Gastroesophageal sphincter (tissue), 4 donors: ENCODE measurements around the gene PRRX1. TPM values are rescaled to one million over a fixed set of nuclear protein-coding genes. Genes with fewer than 3 reads are reported as not detected.

Source experiments
- ATAC-seq: fragments of 150-250 bp; one replicate; pipeline ENCODE4 v1.9.1; 2016; ENCODE audit warnings: mild to moderate bottlenecking, moderate library complexity
- H3K27ac ChIP-seq, 4 donors: fragments of 200-600 bp; sonication (generic) in 3 of 4; 1 replicate in 3 of 4; 2 replicates in 1 of 4; pipeline ENCODE4 v1.5.1; 2016 to 2019
- H3K27me3 ChIP-seq: fragments of 200-600 bp; sonication (generic); one replicate; pipeline ENCODE4 v1.5.1; 2019
- H3K36me3 ChIP-seq, 2 donors: fragments of 200-600 bp; sonication (generic); one replicate each; pipeline ENCODE4 v1.5.1; 2019; ENCODE audit warnings: control low read depth in 1 of 2
- H3K4me1 ChIP-seq, 3 donors: fragments of 200-600 bp; sonication (generic); 1 replicate in 2 of 3; 2 replicates in 1 of 3; pipeline ENCODE4 v1.5.1; 2016 to 2019; ENCODE audit warnings: control low read depth in 2 of 3
- H3K4me3 ChIP-seq, 2 donors: fragments of 200-600 bp; sonication (generic); one replicate each; pipeline ENCODE4 v1.5.1; 2019; ENCODE audit warnings: mild to moderate bottlenecking in 1 of 2, moderate library complexity in 1 of 2
- H3K9me3 ChIP-seq, 3 donors: fragments of 200-600 bp; sonication (generic); one replicate each; pipeline ENCODE4 v1.5.1; 2017 to 2019; ENCODE audit warnings: control low read depth in 2 of 3
- CTCF ChIP-seq, 4 experiments: fragments of 200-600 bp in 2 of 4; fragments of 450-650 bp in 2 of 4; sonication (generic) in 1 of 4; IDR thresholded peaks; one replicate each; pipeline ENCODE4 v1.5.1; 2017 to 2019; ENCODE audit warnings: antibody characterized with exemption in 4 of 4, mild to moderate bottlenecking in 2 of 4, moderate library complexity in 2 of 4
- EP300 ChIP-seq: sonication (generic); formaldehyde crosslinking; IDR thresholded peaks from one replicate; pipeline ENCODE4 v1.6.1; 2017; ENCODE audit warnings: antibody characterized with exemption, mild to moderate bottlenecking
- POLR2A ChIP-seq, 2 donors: fragments of 450-650 bp; IDR thresholded peaks; one replicate each; pipeline ENCODE4 v1.6.1; 2017; ENCODE audit warnings: antibody characterized with exemption in 2 of 2, mild to moderate bottlenecking in 2 of 2, moderate library complexity in 1 of 2
- POLR2AphosphoS5 ChIP-seq: sonication (generic); formaldehyde crosslinking; IDR thresholded peaks from one replicate; pipeline ENCODE4 v1.6.1; 2017; ENCODE audit warnings: antibody characterized with exemption
- WGBS, 2 donors: methylation state at CpG; one replicate each; pipeline ENCODE4 v1.1.5; 2018; ENCODE audit warnings: low coverage in 1 of 2; 5-methylcytosine and 5-hydroxymethylcytosine counted together
- total RNA-seq, 4 donors: library from RNA; depleted of rRNA; stranded (reverse); fragments of >200 nt; gene quantifications; one replicate each; pipeline ENCODE4 v1.1.0, GENCODE V29; 2016

The PRRX1 gene
- total RNA-seq, 4 donors from 2014 or later = 13.4 to 27.9 (median 21.4) TPM

- TF ChIP-seq CTCF (IDR thresholded peaks at IDR 0.05) (no peak), POLR2A (IDR thresholded peaks at IDR 0.05) (no peak), POLR2AphosphoS5 (no peak)
- Histone ChIP-seq H3K27me3 (peaks cover 97% of the 10 kb centered on the region), H3K4me3 (no peak overlapping the region), H3K4me1 (peaks cover 0 to 24% (median 3%) of the 10 kb centered on the region in 3 donors), H3K27ac (no peak overlapping the region), H3K9me3 (no peaks in the 10 kb centered on the region), H3K36me3 (no peaks in the 10 kb centered on the region)
- ATAC-seq = no peak
- WGBS, 2 donors = 32 to 51% methylated on average over 7 to 8 of the region's 8 CpGs
These were observed 5.1 kb downstream of the PRRX1 start for GRCh38 chr1:170669107-170669445.

GRCh38 chr1:170669586-170670530 is 5.9 kb downstream of the PRRX1 start:
- Histone ChIP-seq H3K36me3 (no peaks in the 10 kb centered on the region), H3K4me3 (no peak overlapping the region), H3K4me1 (peaks cover 0 to 16% (median 0%) of the 10 kb centered on the region in 3 donors), H3K9me3 (no peaks in the 10 kb centered on the region), H3K27ac (no peak overlapping the region), H3K27me3 (peaks cover 97% of the 10 kb centered on the region)
- TF ChIP-seq CTCF (IDR thresholded peaks at IDR 0.05) = no peak
- no peak for TF ChIP-seq POLR2A (IDR thresholded peaks at IDR 0.05)
- no peak for TF ChIP-seq POLR2AphosphoS5
- no peak for TF ChIP-seq EP300
- ATAC-seq = no peak
- 42 to 43% methylated on average over 22 of the region's 22 CpGs for WGBS, 2 donors

GRCh38 chr1:170670802-170671628 is 7.1 kb downstream of the PRRX1 start:
- no peak for TF ChIP-seq POLR2A (IDR thresholded peaks at IDR 0.05)
- TF ChIP-seq CTCF (IDR thresholded peaks at IDR 0.05) = peak in 3 of 4 experiments; percentile 35 to 56 (median 49)
- Histone ChIP-seq H3K27ac (peak overlapping the region in 1 of 4 donors; percentile 3), H3K4me1 (peaks cover 0 to 5% (median 0%) of the 10 kb centered on the region in 3 donors), H3K36me3 (no peaks in the 10 kb centered on the region), H3K27me3 (peaks cover 89% of the 10 kb centered on the region), H3K9me3 (no peaks in the 10 kb centered on the region), H3K4me3 (peak overlapping the region in 1 of 2 donors; percentile 8)
- WGBS, 2 donors = 20 to 21% methylated on average over 17 to 21 of the region's 29 CpGs
- ATAC-seq = no peak

GRCh38 chr1:170671629-170671963 is 7.7 kb downstream of the PRRX1 start:
- TF ChIP-seq CTCF (IDR thresholded peaks at IDR 0.05) (no peak), POLR2A (IDR thresholded peaks at IDR 0.05) (no peak), EP300 (no peak), POLR2AphosphoS5 (no peak)
- H3K36me3 ChIP-seq = no peaks in the 10 kb centered on the region
- WGBS, 2 donors = 56 to 87% methylated on average over 3 to 4 of the region's 4 CpGs
- ATAC-seq = no peak
- H3K4me3 ChIP-seq = no peak overlapping the region
- peaks cover 0 to 5% (median 0%) of the 10 kb centered on the region in 3 donors for H3K4me1 ChIP-seq
- H3K27me3 ChIP-seq = peaks cover 83% of the 10 kb centered on the region
- H3K27ac ChIP-seq = peak overlapping the region in 1 of 4 donors; percentile 3
- no peaks in the 10 kb centered on the region for H3K9me3 ChIP-seq
